Thyroid gland (tissue), 4 donors: ENCODE results near the gene DPF3.

Experiments used
- CTCF ChIP-seq, 6 experiments: fragments of 200-600 bp in 3 of 6; fragments of 450-650 bp in 3 of 6; sonication (generic) in 3 of 6; IDR thresholded peaks; one replicate each; pipeline ENCODE4 v1.5.1; 2016 to 2019; ENCODE audit warnings: antibody characterized with exemption in 6 of 6, mild to moderate bottlenecking in 2 of 6, inconsistent platforms in 1 of 6, moderate library complexity in 1 of 6
- POLR2A ChIP-seq, 2 donors: fragments of 450-650 bp; IDR thresholded peaks; one replicate each; pipeline ENCODE4 v1.6.1; 2017; ENCODE audit warnings: antibody characterized with exemption in 2 of 2, mild to moderate bottlenecking in 2 of 2, moderate library complexity in 1 of 2

GRCh38 chr14:72849222-72849621, 44.7 kb downstream of the DPF3 start:
- no peak for TF ChIP-seq CTCF (IDR thresholded peaks at IDR 0.05)
- TF ChIP-seq POLR2A (IDR thresholded peaks at IDR 0.05): no peak
